Lower lobe of right lung (tissue), 2 donors: ENCODE data around the gene CHI3L1. TPM values are rescaled to one million over a fixed set of nuclear protein-coding genes. Genes with fewer than 3 reads are reported as not detected.

Experiments used
- ATAC-seq, 2 donors: fragments of 200-7000 bp; cut with Tn5 transposase; one replicate each; pipeline ENCODE4 v1.9.1; 2020 to 2022; ENCODE audit warnings: mild to moderate bottlenecking in 2 of 2, moderate library complexity in 2 of 2
- DNase-seq: peaks from one replicate; pipeline ENCODE4 v3.0.0-alpha.2; 2020
- H3K27ac ChIP-seq: fragments of 200-600 bp; one replicate; pipeline ENCODE4 v1.8.0; 2022
- H3K27me3 ChIP-seq: fragments of 200-600 bp; one replicate; pipeline ENCODE4 v1.8.0; 2022; ENCODE audit warnings: low read depth
- H3K36me3 ChIP-seq: fragments of 200-600 bp; one replicate; pipeline ENCODE4 v1.8.0; 2022; ENCODE audit warnings: mild to moderate bottlenecking
- H3K4me1 ChIP-seq: fragments of 200-600 bp; one replicate; pipeline ENCODE4 v1.8.0; 2022
- H3K4me3 ChIP-seq: fragments of 200-600 bp; one replicate; pipeline ENCODE4 v1.8.0; 2022; ENCODE audit warnings: mild to moderate bottlenecking
- H3K9me3 ChIP-seq: fragments of 200-600 bp; one replicate; pipeline ENCODE4 v1.8.0; 2022
- intact Hi-C: fragments of 100-400 bp; cut with DNase I; formaldehyde crosslinking; loops from one replicate; pipeline ENCODE4 v1.11.0; 2022
- total RNA-seq: library from RNA; stranded (reverse); fragmentation: NEBNext Ultra II Directional; extraction: Animal tissue kit (Norgen Biotek cat#: 25700); gene quantifications from one replicate; pipeline ENCODE4 v1.2.1, GENCODE V29; 2021
- TF ChIP-seq, protein P1 (sequence below): fragments of 200-600 bp; IDR thresholded peaks from one replicate; pipeline ENCODE4 v1.8.0; 2022; ENCODE audit warnings: antibody characterized with exemption, mild to moderate bottlenecking
- donor health status: DM: no; HTN: yes; CAD: no; lungs with severe emphysema.

Gene CHI3L1
- total RNA-seq, 1 donor from 2014 or later = 22.2 TPM

DNA sequence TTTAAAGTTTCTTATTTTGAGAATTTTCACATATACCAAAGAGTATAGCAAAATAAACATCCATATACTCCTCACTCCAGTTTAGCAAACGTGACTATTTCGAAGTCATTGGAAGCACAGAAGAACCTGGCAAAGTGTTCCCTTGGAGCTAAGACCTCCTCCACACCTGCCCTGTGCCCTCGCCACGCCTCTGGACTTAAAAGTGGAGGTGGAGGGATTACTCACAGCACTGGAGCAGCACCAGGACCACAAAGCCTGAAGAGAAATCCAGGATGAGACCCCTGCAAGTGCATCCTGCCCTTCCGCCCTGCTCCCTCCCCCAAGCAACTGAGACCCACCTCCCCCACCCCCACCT, 436 bp downstream of the CHI3L1 start:
- intact Hi-C loops = no loop called here
- DNase-seq (no peak), ATAC-seq (peak in 1 of 2 donors; percentile 27)
- no peaks in the 10 kb centered on the region for H3K9me3 ChIP-seq
- no peaks in the 10 kb centered on the region for H3K27me3 ChIP-seq
- peaks cover 14% of the 10 kb centered on the region for H3K4me1 ChIP-seq
- H3K36me3 ChIP-seq = no peaks in the 10 kb centered on the region
- peak overlapping the region; percentile 31 for H3K27ac ChIP-seq
- TF ChIP-seq, protein P1, sequence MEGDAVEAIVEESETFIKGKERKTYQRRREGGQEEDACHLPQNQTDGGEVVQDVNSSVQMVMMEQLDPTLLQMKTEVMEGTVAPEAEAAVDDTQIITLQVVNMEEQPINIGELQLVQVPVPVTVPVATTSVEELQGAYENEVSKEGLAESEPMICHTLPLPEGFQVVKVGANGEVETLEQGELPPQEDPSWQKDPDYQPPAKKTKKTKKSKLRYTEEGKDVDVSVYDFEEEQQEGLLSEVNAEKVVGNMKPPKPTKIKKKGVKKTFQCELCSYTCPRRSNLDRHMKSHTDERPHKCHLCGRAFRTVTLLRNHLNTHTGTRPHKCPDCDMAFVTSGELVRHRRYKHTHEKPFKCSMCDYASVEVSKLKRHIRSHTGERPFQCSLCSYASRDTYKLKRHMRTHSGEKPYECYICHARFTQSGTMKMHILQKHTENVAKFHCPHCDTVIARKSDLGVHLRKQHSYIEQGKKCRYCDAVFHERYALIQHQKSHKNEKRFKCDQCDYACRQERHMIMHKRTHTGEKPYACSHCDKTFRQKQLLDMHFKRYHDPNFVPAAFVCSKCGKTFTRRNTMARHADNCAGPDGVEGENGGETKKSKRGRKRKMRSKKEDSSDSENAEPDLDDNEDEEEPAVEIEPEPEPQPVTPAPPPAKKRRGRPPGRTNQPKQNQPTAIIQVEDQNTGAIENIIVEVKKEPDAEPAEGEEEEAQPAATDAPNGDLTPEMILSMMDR = no peak
- no peak overlapping the region for H3K4me3 ChIP-seq

DNA sequence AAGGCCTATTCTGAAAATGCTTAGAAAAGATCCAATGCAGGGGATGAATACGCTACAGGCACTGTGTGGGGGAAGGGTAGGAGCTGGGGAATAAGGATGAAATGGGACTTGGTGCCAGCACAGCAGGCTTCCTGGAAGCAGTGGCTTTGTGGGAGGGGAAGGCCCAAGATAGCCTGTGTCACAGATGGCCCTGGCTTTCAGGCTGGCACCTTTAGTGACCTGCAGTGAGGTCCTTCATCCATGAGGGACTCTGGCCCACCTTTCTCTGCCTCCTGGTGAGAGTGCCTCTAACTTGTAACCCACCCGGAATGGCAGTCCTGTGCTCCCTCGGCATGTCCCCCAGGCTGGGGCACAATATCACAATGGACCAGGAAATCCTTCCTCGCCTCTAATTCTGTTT, 919 bp downstream of the CHI3L1 start:
- TF ChIP-seq, protein P1 = no peak
- ATAC-seq = no peak
- no peaks in the 10 kb centered on the region for H3K36me3 ChIP-seq
- no peak overlapping the region for H3K4me3 ChIP-seq
- no peak for DNase-seq
- no peaks in the 10 kb centered on the region for H3K9me3 ChIP-seq
- intact Hi-C loops = no loop called here
- no peak overlapping the region for H3K27ac ChIP-seq
- peaks cover 14% of the 10 kb centered on the region for H3K4me1 ChIP-seq
- no peaks in the 10 kb centered on the region for H3K27me3 ChIP-seq

DNA sequence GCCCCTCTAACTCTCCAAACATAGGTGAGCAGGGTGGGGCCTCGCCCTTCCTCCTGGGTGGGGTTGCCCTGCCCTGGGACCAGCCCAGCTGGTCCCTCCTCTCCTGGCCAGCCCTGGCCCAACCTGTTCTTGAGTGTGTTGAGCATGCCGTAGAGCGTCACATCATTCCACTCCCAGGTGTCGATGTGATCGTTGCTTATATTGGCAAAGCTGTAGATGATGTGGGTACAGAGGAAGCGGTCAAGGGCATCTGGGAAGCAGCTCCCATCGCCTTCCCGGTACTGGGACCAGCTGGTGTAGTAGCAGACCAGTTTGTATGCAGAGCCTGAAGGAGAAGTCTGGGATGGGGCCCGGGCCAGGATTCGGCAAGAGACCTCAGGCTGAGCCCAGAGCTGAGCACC, 1.4 kb downstream of the CHI3L1 start:
- Histone ChIP-seq H3K27ac (no peak overlapping the region), H3K4me3 (no peak overlapping the region), H3K36me3 (no peaks in the 10 kb centered on the region), H3K9me3 (no peaks in the 10 kb centered on the region), H3K4me1 (peaks cover 14% of the 10 kb centered on the region), H3K27me3 (no peaks in the 10 kb centered on the region)
- TF ChIP-seq, protein P1 = no peak
- ATAC-seq (no peak), DNase-seq (no peak)
- intact Hi-C loops = no loop called here

DNA sequence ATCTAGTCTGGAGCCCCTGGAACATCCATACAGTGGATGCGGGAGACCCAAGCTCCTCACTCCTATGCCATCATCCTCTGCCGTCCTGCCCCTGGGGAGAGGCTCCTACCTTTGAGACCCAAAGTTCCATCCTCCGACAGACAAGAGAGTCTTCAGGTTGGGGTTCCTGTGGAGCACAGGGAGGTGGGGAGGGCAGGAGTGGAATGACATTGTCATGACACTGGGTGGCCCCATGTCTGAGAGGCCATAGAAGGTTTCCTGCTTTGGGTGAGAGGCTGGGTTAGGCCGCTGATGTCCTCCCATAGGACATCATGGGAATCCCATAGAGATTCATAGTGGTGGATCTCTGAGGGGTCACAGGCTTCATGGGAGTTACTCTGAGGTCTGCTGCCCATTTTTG, 2.0 kb downstream of the CHI3L1 start:
- TF ChIP-seq, protein P1 = no peak
- DNase-seq (no peak), ATAC-seq (no peak)
- no peak overlapping the region for H3K4me3 ChIP-seq
- intact Hi-C loops = no loop called here
- H3K9me3 ChIP-seq = no peaks in the 10 kb centered on the region
- no peaks in the 10 kb centered on the region for H3K36me3 ChIP-seq
- H3K27me3 ChIP-seq = no peaks in the 10 kb centered on the region
- H3K4me1 ChIP-seq = peaks cover 14% of the 10 kb centered on the region
- no peak overlapping the region for H3K27ac ChIP-seq

DNA sequence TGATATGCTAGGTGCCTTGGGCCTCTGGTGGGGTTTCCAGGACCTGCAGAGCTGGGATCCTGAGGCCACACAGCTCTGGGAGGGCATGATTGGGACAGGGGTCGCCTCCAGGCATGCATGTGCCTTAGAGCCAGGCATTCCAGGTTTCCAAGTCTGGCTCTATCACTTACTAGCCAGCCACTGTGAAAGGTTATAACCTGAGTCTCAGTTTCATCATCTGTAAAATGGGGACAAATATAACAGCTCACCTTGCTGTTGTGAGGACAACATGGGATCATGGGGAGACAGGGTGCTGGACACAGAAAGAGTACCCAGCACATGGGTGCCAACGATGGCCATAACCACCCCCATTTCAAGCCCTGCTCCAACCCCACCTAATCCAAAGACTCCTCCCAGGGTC, 2.7 kb downstream of the CHI3L1 start:
- peaks cover 14% of the 10 kb centered on the region for H3K4me1 ChIP-seq
- no peaks in the 10 kb centered on the region for H3K36me3 ChIP-seq
- TF ChIP-seq, protein P1 = no peak
- no peak for DNase-seq
- H3K9me3 ChIP-seq = no peaks in the 10 kb centered on the region
- ATAC-seq = no peak
- no peaks in the 10 kb centered on the region for H3K27me3 ChIP-seq
- intact Hi-C loops = no loop called here
- H3K27ac ChIP-seq = no peak overlapping the region
- H3K4me3 ChIP-seq = no peak overlapping the region

DNA sequence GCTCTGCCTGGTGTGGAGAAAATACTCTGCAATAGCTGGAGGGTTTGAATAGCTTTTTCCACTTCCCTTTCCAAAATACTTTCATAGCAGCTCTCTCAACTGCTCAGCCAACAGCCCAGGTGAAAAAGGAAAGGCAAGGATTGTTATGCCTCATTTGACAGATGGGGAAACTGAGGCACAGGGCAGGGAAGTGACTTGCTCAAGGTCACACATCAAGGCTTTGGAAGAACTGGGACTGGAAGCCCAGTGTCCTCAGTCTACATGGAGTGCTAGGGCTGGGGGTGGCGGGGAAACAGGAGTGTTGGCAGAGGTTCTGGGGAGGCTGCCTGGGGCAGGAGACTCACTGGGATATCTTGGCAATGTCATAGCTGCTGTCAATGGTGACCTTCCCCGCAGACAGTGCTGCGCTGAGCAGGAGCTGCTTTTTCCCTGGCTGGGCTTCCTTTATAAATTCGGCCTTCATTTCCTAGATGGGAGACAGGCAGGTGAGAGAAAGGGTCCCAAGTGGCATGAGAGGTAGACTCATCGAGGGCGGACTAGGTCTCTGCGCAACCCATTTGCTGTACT, 4.0 kb downstream of the CHI3L1 start:
- TF ChIP-seq, protein P1 = no peak
- Histone ChIP-seq H3K9me3 (no peaks in the 10 kb centered on the region), H3K27ac (no peak overlapping the region), H3K4me3 (no peak overlapping the region), H3K36me3 (no peaks in the 10 kb centered on the region), H3K4me1 (peaks cover 13% of the 10 kb centered on the region), H3K27me3 (no peaks in the 10 kb centered on the region)
- ATAC-seq (no peak), DNase-seq (no peak)
- intact Hi-C loops = no loop called here
